HG03565 (cell line): ENCODE data around the gene C6orf120.

Experiments used
- ATAC-seq: cut with Tn5 transposase; IDR thresholded peaks from one replicate; pipeline ENCODE4 v1.9.1; 2021; ENCODE audit warnings: mild to moderate bottlenecking, moderate library complexity; ENCODE audit not compliant: unreplicated experiment

Gene C6orf120

DNA sequence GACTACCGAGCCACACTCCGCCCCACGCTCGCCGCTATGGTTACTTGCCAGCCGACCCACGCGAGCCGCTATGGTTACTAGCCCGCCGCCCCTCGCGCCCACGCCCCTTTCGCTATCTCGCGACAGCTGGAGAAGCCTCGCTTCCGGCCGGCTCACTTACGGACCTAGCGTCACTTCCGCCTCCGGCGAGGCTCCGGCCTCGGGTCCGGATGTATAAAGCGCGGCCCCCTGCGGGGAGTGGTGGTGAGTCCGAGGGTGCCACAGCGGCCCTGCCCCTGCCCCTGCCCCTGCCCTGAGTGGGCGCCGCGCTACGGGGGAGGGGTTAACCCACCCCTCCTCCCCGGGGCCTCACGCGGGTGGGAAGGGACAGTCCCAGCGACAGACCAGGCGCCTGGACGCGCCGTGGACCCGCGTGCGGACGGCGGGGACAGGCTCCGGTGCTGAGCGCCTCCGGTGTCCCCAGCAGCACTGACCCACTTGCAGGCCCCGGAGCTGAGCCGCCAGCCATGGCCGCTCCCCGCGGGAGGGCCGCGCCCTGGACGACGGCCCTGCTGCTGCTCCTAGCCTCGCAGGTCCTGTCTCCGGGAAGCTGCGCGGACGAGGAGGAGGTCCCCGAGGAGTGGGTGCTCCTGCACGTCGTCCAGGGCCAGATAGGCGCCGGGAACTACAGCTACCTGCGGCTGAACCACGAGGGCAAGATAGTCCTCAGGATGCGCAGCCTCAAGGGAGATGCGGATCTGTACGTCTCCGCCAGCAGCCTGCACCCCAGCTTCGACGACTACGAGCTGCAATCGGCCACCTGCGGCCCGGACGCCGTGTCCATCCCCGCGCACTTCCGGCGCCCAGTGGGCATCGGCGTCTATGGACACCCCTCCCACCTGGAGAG is at the start of gene C6orf120, which contains the start of gene WDR27:
C6orf120 (plus strand) TSS at position 173 of the 886 bp plus-strand sequence; CDS start at position 507, 334 bp downstream.
WDR27 (minus strand) TSS at position 76 of the 886 bp plus-strand sequence. CDS start 13,024 bp downstream, outside the sequence.
- ATAC-seq: peak; percentile 92

DNA sequence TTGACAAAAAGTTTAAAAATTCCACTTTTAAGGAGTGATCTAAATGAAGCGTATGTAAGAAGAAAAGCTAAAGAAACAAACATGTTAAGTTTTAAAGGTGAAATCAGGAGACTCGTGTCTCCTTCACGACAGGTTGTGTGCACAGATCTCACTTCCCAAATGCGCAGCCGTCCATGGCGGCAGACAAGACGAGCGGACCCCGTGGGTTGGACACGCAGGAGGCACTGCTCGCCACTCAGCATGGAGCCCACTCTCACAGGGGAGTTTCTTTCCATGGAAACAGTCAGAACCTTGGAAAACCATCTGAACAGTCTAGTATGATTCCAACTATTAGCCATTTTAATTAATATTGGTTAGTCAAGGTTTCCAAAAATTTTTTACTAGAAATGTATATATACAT is 49.0 kb upstream of the C6orf120 start:
- ATAC-seq: no peak

DNA sequence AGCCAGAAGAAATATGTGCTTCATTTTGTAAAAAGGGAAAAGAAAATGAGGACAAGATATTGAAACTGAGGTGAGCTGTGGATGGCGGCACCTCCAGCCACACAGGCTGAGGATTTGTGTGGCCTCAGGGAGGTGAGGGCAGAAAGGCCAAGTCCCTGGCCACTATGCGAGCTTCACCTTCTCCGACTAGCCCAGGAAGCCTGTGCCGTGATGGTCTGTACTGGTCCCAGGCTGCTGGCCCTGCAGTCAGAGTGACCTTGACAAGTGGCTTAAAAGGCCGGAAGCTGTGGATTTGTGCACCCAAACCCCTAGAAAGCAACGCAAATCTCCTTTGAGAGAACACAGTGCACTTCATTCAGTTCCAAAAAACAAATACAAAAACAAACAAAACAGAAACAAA is 48.2 kb upstream of the C6orf120 start:
- no peak for ATAC-seq

DNA sequence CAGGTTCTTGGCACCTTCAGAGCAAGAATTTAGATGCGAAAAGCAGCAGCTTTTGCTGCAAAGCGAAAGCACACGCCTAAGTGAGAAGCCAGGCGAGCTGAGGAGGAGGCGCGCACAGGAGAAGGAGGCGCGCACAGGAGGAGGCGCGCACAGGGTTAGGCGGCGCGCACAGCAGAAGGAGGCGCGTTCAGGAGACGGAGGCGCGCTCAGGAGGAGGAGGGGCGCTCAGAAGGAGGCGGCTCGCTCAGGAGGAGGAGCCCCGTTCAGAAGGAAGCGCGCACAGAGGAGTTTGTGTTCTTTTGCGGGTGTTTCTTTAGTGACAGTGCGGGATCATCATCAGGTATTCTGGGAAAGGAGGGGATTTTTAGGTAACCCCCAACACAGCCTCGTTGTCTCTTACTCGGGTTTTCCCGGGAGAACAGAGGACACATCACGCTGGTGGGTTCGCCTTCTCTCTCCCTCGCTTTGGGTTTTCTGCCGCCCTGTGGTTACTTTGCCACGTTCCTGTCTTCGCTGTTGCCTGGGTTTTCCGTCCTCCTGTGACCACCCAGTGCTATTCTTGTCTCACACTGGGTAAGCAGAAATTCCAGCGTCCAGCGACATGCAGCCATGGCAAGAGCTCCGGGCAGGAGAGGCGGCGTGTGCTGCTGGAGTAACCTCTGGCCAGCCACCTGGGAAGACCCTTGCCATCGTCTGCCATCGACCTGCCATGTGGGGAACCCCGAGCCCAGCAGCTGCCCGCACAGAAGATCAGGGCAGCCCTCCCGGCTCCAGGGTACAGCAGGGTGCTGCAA is 47.1 kb upstream of the C6orf120 start:
- ATAC-seq: peak; percentile 86

DNA sequence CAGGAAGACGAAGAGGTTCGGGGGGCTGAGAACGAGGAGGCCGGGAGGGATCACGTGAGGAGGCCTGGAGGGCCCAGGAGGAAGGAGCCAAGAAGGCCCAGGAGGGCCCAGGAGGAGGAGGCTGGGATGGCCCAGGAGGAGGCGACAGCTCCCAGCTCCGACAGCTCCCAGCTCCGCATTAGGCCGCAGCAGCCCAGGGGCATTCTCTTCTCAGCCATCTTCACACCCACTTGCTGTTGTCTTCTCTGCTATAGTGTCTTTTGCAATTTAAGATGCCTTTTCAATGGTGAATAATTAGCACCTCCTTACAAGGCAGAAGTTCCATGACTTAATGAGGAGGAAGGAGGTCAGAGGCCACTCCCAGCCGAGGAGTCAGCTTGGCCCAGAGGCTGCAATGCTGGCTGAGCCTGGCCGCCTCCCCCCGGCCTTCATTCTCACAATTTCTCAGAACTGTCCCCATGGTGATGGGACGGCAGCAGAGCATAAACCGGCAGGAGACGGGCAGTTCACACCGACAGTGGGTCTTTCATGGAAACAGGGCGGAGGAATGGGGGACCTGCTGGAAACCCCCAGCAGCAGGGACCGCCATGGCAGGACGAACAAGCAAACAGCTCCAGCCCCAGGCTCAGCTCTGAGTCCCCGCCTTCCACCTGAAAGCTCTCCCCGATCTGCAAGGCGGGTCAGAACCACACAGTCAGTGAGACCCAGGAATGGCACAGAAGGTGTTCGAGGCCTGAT is 45.2 kb upstream of the C6orf120 start:
- ATAC-seq: no peak

DNA sequence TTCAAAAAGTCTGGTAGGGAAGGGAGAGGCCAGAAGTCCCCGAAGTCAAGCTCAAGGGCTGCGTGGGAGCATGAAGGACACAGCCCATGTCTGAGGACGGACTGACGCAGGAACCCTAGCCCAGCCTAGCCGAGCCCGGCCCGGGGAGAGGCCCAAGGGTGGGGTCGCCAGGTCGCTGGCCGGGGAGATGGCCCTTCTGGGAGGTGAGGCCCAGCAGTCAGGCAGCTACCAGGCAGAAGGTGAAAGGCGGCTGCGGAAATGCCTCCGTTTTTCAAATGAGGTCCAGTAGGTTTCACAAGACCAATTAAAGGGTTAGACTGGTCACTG is 44.7 kb upstream of the C6orf120 start:
- no peak for ATAC-seq

DNA sequence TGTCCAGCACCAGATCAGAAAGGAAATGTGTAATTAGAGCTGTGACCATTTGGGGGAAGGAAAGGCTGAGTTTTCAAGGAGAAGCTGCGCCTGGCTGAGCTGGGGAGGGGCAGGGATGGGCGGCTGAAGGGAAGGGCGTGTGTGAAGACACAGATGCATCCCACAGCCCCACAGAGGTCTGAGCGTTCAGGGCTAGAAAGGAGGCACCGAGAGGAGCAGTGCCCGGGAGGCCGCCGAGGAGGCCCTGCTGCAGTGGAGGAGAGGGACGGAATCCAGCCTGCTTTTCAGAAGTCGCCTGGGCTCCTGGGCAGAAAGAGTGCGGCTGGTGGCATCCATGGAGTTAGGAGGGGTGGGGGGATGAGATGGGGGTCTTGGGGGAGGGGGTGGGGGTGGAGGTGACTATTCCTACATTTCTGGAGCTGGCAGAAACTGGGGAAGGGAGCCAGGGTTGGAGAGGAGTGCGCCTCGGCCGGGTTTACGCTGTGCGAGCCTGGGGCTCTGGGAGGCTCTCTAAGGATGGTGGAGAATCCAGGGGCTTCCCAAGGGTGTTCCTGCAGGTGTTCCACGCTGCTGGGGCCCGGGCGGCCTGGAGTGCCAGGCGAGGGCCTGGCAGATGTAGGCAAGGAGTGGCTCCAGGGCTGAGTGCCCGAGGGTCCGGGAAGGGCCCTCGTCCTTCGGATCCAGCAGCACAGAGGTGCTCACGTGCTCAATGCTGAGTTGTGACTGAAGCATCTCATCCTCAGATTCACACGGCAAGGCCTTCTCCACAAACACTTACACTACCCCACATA is 41.9 kb upstream of the C6orf120 start:
- no peak for ATAC-seq

DNA sequence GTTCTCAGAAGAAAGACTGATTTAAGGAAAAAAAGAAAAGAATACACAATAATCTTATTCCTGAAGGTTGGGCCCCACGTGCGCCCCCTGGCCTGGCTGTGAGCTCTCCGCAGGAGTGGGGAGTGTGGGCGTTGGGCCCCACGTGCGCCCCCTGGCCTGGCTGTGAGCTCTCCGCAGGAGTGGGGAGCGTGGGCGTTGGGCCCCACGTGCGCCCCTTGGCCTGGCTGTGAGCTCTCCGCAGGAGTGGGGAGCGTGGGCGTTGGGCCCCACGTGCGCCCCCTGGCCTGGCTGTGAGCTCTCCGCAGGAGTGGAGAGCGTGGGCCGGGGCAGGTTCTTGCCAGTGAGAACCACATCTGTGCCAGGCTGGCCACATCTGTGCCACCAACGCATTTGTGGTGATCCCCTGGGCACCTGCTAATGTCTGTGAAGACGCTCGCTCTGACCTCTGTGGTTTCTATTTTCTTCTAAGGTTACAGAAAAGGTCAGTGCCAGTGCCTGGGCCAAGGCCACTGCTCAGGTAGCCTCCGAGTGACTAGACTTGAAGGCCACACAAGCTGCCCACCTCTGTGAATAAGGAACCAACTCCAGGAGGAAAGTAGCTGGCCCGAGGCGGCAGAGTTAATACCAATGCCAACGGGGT is 41.1 kb upstream of the C6orf120 start:
- no peak for ATAC-seq

DNA sequence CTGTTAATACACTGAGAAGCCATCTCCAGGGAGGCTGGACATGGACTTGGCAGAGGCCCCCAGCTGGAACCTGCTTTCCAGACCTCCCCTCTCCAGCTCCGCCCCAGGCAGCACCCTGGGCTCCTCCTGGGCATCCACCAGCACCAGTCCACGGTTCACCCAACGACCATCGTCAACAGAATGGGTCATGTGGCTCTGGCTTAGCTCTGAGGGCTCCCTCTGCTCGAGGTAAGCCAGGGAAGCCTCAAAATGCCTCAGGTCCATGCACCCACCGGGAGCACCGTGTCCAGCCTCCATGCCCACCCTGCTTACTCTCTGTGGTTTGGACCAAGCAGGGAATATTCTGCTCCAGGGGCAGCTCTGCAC is 40.6 kb upstream of the C6orf120 start:
- no peak for ATAC-seq

DNA sequence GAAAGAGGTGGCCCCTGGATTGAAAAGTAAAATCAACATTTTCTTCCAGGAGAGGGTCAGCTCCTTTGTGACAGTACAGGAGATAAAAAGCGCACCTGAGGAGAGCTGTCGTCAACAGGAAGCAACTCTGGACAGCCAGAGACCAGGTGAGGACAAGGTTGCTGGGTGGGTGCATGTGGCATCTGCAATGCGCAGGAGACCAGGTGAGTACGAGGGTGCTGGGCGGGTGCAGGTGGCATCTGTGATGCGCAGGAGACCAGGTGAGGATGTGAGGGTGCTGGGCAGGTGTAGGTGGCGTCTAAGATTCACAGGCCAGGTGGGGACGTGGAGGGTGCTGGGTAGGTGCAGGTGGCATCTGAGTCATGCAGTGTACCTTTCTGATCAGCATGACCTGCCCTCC is 38.5 kb upstream of the C6orf120 start:
- ATAC-seq: no peak

DNA sequence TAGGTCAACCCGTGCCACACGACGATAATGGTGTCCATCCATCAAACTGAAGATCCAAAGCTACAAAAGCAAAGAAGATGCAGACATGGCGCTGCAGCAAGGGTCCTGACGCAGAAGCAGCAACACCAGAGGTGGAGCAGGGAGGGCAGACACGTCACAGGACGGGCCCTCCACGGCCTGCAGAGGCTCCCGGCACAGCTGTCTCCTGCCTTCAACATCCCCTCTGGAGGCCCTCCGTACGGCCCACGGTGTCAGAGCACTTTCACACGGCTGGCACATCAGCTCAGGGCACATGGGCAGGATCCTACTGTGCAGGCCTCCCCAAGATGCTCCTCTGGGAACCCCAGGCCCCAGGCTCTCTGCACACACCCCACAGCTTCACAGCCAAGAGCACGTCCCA is 37.7 kb upstream of the C6orf120 start:
- no peak for ATAC-seq

DNA sequence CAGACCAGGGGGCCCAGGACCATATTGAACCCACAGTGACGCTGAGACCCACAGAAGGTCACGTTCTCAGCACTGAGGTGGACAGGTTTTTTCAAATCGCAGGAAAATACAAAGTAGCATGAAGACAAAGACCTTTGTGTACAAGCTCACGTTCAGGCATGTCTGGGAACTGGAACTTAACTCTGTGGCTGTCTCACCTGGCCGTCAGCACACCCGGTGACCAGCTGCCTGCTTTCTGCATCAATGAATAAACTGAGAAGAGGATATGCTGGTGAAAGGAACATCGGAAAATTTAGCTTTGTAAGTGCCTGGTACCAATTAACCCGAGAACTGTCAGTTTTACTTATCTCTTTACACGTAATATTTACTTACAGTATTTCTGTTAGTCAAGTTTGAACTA is 36.6 kb upstream of the C6orf120 start:
- no peak for ATAC-seq

DNA sequence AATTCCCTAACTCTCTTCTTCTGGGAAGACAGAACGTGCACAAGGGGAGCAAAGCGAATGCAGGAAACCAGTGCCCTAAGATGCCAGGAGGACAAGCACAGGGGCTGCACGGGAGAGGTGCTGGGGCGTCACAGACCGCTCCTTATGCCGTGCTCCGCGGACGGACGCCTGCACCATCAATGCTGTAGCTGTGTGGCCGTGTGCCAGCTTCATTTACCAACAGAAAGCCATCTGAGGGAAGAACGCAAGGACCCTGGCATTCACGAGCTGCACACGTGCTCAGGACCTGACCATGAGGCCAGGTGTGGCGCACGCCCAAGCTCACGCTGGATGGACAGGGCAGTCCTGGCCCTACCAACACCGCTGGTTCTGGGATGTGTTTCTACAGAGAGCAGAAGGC is 35.5 kb upstream of the C6orf120 start:
- ATAC-seq: no peak

DNA sequence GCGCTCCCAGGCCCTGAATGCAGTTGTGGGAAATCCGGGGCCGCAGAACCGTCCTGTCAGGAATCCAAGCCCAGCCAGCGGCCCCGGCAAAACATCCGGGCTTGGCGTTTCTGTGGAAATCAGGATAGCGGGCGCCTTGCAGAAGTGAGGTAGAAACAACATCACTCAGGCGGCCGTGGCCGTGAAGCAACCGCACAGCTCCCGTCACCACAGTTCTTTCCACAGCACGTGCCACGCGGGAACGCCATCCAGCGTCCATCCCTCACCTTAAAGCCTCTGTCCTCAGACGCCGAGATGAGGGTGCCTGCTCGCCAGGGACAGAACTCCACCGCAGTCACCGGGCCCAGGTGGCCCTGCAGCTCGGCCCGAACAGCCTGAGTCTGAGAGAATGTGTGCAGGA is 34.2 kb upstream of the C6orf120 start:
- ATAC-seq: no peak

DNA sequence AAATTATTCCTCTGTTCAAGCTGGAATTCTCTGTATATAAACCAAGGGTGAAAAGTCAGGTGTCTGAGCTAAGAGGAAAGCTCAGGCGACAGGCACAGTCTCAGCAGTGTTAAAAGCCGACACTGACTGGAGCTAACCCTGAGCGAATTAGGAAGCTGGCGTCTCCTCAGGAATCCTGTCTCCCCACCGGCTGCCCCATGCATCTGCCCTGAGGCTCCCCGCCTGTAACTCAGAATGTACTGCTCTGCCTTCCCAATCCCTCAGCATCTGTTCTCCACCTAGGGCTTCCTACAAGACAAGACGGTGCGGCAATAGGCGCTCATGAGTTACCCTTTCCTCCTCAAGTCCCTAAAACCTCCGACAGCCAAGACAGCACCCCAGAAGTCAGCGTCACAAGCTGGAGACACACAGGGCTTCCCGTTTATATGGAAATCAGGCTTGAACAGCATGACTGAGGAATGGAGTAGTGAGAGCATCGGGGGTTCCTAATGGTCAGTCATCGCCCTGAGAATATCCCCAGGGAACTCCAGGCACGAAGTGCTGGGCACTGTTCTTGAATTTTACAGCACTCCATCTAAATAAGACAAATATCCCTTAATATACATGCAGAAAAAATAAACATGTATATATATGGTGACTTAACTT is 33.6 kb upstream of the C6orf120 start:
- ATAC-seq: no peak

DNA sequence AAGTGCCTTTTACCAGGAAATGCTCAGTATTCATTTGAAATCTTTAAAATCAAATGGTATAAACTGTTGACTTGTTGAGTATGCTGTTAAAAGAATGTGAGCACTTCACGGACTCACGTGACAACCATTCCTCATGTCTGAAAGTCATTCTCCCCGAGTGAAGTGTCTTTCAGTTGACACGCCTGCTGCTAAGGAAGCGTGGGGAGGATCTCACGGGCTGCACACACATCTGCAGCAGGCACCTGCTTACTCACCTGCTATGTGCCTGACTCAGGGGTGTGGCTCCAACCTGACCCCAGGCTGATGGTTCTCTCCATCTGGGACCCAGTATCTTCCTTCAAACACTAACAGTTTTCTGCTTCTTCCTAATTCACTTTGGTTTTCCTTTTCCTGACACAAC is 32.8 kb upstream of the C6orf120 start:
- ATAC-seq: no peak

DNA sequence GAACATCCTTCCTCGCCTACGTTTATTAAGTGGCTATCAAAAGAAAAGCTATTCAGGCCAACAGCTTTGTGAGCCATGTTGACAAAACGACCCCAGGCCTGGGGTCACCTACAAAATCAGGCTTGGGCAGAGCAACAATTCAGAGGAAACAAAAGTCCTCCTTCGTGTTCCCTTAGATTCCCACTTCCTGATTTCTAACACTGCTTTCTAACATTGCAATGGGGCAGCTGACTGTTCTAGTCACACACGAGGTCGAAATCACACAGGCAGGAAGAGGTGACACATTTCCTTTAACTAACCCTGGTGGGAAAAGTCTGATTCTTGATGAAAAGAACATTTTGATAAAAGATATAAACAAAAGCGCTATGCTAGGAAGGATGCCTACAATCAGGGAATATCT is 32.0 kb upstream of the C6orf120 start:
- no peak for ATAC-seq

DNA sequence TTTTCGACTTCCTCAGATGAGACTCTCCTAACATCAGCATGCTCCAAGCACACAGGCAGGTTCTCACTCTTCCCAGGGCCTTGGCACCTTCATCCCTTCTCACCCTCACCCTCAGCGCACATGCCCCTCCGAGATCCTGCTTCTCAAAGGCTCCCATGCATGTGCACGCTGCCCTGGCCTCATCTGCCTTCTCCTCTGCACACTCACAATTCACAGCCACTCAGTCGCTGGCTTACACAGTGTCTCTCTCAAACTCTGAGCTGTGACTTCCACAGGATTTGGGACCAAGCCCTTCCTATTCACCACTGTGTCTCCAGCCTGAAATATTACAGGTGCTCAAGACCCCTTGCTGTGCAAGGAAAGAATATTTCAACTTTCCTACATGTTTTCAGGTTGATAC is 30.4 kb upstream of the C6orf120 start:
- no peak for ATAC-seq

DNA sequence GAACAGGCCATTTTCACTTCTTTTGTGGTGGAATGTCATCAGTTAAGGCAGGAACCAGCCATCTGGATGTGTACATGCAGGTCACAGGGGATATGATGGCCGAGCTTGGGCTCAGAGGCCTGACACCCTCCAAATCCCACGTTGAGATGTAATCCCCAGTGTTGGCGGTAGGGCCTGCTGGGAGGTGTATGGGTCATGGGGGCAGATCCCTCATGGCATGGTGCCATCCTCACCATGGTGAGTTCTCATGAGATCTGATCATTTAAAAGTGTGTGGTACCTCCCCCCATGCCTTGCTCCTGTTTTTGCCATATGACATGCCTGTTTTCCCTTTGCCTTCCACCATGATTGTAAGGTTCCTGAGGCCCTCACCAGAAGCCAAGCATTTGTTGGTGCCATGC is 26.9 kb upstream of the C6orf120 start:
- ATAC-seq: no peak

DNA sequence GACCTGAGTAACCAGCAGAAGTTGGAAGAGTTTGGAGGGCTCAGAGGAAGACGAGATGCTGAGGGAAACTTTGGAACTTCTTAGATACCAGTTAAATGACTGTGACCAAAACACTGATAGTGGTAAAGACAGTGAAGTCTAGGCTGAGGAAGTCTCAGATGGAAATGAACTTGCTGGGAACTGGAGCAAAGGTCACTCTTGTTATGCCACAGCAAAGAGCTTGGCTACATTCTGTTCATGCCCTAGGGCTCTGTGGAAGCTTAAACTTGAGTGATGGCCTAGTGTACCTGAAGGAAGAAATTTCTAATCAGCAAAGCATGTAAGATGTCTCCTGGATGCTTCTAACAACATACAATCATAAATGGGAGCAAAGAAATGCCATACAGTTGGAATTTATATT is 24.8 kb upstream of the C6orf120 start:
- no peak for ATAC-seq
